ENCODE data around the gene WASF3. TPM values are rescaled to one million over a fixed set of nuclear protein-coding genes. Genes with fewer than 3 reads are reported as not detected.

WASF3 gene
- total and polyA plus RNA-seq, 4 donors = 4.9 to 14.4 (median 8.3) TPM

DNA sequence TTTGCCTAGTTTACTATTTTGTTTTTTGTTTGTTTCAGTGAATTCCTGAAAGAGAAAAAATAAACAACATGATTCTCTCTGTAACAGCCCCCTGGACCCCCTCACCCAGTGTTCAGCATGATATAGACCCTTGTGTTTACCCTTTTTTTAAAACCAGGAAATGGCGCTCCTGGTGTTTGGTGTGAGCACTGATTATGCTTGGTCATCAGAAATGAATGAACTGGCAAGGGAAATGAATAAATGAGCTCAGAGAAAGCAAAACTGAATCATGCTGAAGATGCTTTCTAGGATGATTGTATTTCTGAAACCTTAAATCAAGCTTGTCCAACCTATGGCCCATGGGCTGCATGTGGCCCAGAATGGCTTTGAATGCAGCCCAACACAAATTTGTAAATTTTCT, 22.1 kb downstream of the WASF3 start:
- H3K27ac ChIP-seq (ENCODE audit: low read depth in 1 of 2, low read length in 1 of 2) = no peak overlapping the region

DNA sequence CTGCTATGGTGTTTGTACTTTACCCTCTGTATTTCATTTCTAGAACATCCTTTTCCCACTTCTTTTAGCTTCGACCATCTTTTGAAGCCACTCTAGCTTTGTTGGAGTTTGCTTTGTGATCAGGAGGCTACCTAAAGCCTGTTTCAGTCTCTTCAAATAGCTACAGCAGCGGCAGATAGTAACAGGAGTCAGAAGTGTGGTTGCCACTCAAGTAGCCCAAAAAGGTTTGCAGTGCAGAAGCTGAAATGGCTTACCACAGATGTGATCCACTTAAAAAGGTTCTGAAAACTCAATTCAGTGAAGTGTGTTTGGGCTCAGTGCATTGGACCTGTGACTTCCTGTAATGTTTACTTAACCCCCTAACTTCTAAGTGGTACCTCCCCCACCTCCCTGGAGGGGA, 26.2 kb downstream of the WASF3 start:
- H3K4me1 ChIP-seq (ENCODE audit: control insufficient read depth in 5 of 5, insufficient read depth in 5 of 5, low read length in 5 of 5) = peaks cover 0 to 5% (median 0%) of the 10 kb centered on the region in 5 donors
- TF ChIP-seq, protein P1, sequence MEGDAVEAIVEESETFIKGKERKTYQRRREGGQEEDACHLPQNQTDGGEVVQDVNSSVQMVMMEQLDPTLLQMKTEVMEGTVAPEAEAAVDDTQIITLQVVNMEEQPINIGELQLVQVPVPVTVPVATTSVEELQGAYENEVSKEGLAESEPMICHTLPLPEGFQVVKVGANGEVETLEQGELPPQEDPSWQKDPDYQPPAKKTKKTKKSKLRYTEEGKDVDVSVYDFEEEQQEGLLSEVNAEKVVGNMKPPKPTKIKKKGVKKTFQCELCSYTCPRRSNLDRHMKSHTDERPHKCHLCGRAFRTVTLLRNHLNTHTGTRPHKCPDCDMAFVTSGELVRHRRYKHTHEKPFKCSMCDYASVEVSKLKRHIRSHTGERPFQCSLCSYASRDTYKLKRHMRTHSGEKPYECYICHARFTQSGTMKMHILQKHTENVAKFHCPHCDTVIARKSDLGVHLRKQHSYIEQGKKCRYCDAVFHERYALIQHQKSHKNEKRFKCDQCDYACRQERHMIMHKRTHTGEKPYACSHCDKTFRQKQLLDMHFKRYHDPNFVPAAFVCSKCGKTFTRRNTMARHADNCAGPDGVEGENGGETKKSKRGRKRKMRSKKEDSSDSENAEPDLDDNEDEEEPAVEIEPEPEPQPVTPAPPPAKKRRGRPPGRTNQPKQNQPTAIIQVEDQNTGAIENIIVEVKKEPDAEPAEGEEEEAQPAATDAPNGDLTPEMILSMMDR (IDR thresholded peaks at IDR 0.05; ENCODE audit: control extremely low read depth, extremely low read depth) = no peak
- H3K9ac ChIP-seq (ENCODE audit: insufficient read depth in 1 of 2, low read length in 2 of 2) = no peak overlapping the region
- no peak overlapping the region for H3K4me3 ChIP-seq
- no peaks in the 10 kb centered on the region for H3K27me3 ChIP-seq (ENCODE audit: control insufficient read depth in 3 of 3, insufficient read depth in 3 of 3, low read length in 2 of 3)
- DNase-seq (no peak), ATAC-seq (ENCODE audit: insufficient read depth, low FRiP score) (no peak)
- H3K36me3 ChIP-seq (ENCODE audit: control insufficient read depth in 4 of 4, insufficient read depth in 4 of 4, low read length in 4 of 4) = no peaks in the 10 kb centered on the region
- peaks cover 0 to under 1% (median 0%) of the 10 kb centered on the region in 4 donors for H3K9me3 ChIP-seq (ENCODE audit: control insufficient read depth in 4 of 4, insufficient read depth in 3 of 4, low read length in 3 of 4)
- no peak overlapping the region for H3K27ac ChIP-seq (ENCODE audit: low read depth in 1 of 2, low read length in 1 of 2)
- WGBS, 2 donors = 66 to 80% methylated on average over 2 of the region's 2 CpGs

More for the DNA sequence above, 22.1 kb downstream of the WASF3 start:
- Histone ChIP-seq H3K9ac (ENCODE audit: insufficient read depth in 1 of 2, low read length in 2 of 2) (no peak overlapping the region), H3K9me3 (ENCODE audit: control insufficient read depth in 4 of 4, insufficient read depth in 3 of 4, low read length in 3 of 4) (peaks cover 0 to 12% (median 3%) of the 10 kb centered on the region in 4 donors), H3K27me3 (ENCODE audit: control insufficient read depth in 3 of 3, insufficient read depth in 3 of 3, low read length in 2 of 3) (no peaks in the 10 kb centered on the region), H3K36me3 (ENCODE audit: control insufficient read depth in 4 of 4, insufficient read depth in 4 of 4, low read length in 4 of 4) (peaks cover 0 to 2% (median 0%) of the 10 kb centered on the region in 4 donors), H3K4me1 (ENCODE audit: control insufficient read depth in 5 of 5, insufficient read depth in 5 of 5, low read length in 5 of 5) (no peaks in the 10 kb centered on the region), H3K4me3 (no peak overlapping the region)
- ATAC-seq (ENCODE audit: insufficient read depth, low FRiP score) (no peak), DNase-seq (no peak)
- 88 to 98% methylated on average over 1 of the region's 1 CpG for WGBS, 2 donors
- TF ChIP-seq, protein P1 (IDR thresholded peaks at IDR 0.05; ENCODE audit: control extremely low read depth, extremely low read depth) = no peak

DNA sequence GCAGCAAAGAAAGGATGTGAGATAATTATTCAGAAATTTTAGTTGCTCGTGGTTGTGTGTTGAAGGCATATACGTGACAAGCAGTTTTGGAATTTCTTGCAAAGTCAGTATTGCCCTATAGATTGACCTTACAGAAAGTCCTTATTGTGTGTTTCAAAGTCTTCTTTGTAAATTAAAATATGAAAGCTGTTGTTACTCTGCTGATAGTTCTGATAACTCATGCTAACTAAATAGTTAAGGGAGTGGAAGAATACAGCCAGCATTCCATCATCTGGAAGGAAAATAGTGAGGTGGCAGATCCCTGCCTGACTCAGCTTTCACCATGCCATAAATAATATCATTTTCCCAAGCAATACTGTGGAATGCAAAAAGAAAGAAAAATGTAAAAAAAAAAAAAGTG, 27.2 kb downstream of the WASF3 start:
- no peaks in the 10 kb centered on the region for H3K27me3 ChIP-seq (ENCODE audit: control insufficient read depth in 3 of 3, insufficient read depth in 3 of 3, low read length in 2 of 3)
- H3K9ac ChIP-seq (ENCODE audit: insufficient read depth in 1 of 2, low read length in 2 of 2) = no peak overlapping the region
- WGBS, 2 donors = 80 to 82% methylated on average over 2 of the region's 2 CpGs
- peaks cover 0 to 5% (median 0%) of the 10 kb centered on the region in 5 donors for H3K4me1 ChIP-seq (ENCODE audit: control insufficient read depth in 5 of 5, insufficient read depth in 5 of 5, low read length in 5 of 5)
- ATAC-seq (ENCODE audit: insufficient read depth, low FRiP score) = no peak
- H3K9me3 ChIP-seq (ENCODE audit: control insufficient read depth in 4 of 4, insufficient read depth in 3 of 4, low read length in 3 of 4) = no peaks in the 10 kb centered on the region
- H3K36me3 ChIP-seq (ENCODE audit: control insufficient read depth in 4 of 4, insufficient read depth in 4 of 4, low read length in 4 of 4) = no peaks in the 10 kb centered on the region
- DNase-seq = no peak
- TF ChIP-seq, protein P1 (IDR thresholded peaks at IDR 0.05; ENCODE audit: control extremely low read depth, extremely low read depth) = no peak
- H3K27ac ChIP-seq (ENCODE audit: low read depth in 1 of 2, low read length in 1 of 2) = no peak overlapping the region
- H3K4me3 ChIP-seq = no peak overlapping the region

DNA sequence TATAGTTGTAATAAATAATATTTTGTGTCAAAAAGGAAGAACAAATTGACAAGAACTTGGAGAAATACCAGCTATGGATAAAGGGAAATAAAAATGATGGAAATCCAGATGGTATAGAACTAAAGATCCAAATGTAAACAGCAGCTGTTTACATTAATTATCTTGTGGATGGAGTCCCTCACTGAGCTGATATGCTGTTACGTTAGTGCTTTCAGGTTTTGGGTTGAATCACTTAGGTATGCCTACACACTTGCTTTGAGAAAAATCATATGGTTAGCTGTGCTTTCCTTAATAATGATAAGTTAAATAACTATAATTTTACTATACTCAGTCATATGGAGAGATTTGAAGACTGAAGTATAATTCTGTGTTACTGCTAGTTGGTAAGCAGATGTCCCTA, 27.7 kb downstream of the WASF3 start:
- no peak for DNase-seq
- no peak overlapping the region for H3K9ac ChIP-seq (ENCODE audit: insufficient read depth in 1 of 2, low read length in 2 of 2)
- H3K9me3 ChIP-seq (ENCODE audit: control insufficient read depth in 4 of 4, insufficient read depth in 3 of 4, low read length in 3 of 4) = no peaks in the 10 kb centered on the region
- H3K4me1 ChIP-seq (ENCODE audit: control insufficient read depth in 5 of 5, insufficient read depth in 5 of 5, low read length in 5 of 5) = peaks cover 0 to 5% (median 0%) of the 10 kb centered on the region in 5 donors
- no peak overlapping the region for H3K27ac ChIP-seq (ENCODE audit: low read depth in 1 of 2, low read length in 1 of 2)
- WGBS, 2 donors = 84 to 86% methylated on average over 1 of the region's 1 CpG
- no peak overlapping the region for H3K4me3 ChIP-seq
- TF ChIP-seq, protein P1 (IDR thresholded peaks at IDR 0.05; ENCODE audit: control extremely low read depth, extremely low read depth) = no peak
- no peak for ATAC-seq (ENCODE audit: insufficient read depth, low FRiP score)
- H3K27me3 ChIP-seq (ENCODE audit: control insufficient read depth in 3 of 3, insufficient read depth in 3 of 3, low read length in 2 of 3) = no peaks in the 10 kb centered on the region
- H3K36me3 ChIP-seq (ENCODE audit: control insufficient read depth in 4 of 4, insufficient read depth in 4 of 4, low read length in 4 of 4) = no peaks in the 10 kb centered on the region

Measured in lung (tissue), 12 donors.